ENCODE data around the gene SPRED2.

The SPRED2 gene

DNA sequence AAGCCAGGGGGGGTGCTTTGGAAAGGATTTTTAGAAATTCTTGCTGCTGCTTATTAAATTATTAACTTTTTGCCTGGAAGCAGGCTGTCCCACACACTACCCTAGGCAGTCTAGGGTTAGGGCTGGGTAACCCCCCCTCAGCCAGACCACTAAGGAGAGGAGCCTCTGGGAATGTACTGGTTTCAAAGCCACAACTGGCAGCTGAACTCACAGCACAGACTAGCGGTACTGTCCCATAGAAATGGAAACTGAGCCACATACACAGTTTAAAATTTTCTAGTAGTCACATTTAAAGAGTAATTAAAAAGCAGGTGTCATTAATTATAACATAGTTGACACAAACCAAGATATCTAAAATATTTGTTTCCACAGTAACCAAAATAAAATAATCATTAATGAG lies 50.1 kb downstream of the SPRED2 start:
- H3K4me2 ChIP-seq (ENCODE audit: insufficient read depth, low read length), result peak overlapping the region; percentile 60; the same call in 1 of the 2 replicates
- H3K4me1 ChIP-seq (ENCODE audit: insufficient read depth, low read length), result peaks cover 49% of the 10 kb centered on the region
- no peak overlapping the region for H3K9ac ChIP-seq (ENCODE audit: low read depth, low read length)

DNA sequence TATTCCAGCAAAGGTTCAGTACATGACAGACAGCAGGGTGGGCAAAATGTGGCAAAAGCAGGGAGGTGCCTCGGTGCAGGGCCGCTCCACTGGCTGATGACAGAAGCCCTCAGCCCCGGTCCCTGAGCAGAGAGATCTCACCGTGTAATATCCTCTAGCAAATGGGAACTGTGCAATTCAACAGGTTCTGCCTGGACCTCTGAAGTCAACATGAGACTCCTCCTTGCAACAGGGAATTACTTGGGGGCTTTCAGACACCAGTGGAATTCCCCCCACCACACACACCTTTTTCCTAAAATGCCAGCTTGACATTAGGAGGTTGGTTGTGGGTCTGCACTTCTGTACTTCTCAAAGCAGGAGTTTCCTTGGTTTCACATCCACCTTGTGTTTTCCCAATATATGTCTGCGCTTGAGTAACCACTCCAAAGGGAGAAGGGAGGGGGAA lies 50.8 kb downstream of the SPRED2 start:
- Histone ChIP-seq H3K4me2 (ENCODE audit: insufficient read depth, low read length) (no peak overlapping the region), H3K79me2 (ENCODE audit: insufficient read depth, low read length) (peaks cover 86% of the 10 kb centered on the region)
- ATAC-seq (ENCODE audit: insufficient read depth, low read depth), result no peak

More for the DNA sequence above, 50.1 kb downstream of the SPRED2 start:
- DNase-seq (peak; percentile 54), ATAC-seq (ENCODE audit: insufficient read depth, low read depth) (peak; percentile 59)
- H4K20me1 ChIP-seq (ENCODE audit: insufficient read depth, low read length), result peaks cover 86% of the 10 kb centered on the region
- no peaks in the 10 kb centered on the region for H3K27me3 ChIP-seq (ENCODE audit: insufficient read depth, low read length, poor library complexity)
- H3K27ac ChIP-seq (ENCODE audit: low read length), result peak overlapping the region; percentile 77
- H3K9me3 ChIP-seq (ENCODE audit: insufficient read depth, low read length, severe bottlenecking), result no peaks in the 10 kb centered on the region
- H2AFZ ChIP-seq (ENCODE audit: low read depth, low read length), result no peak overlapping the region
- no peak overlapping the region for H3K4me3 ChIP-seq (ENCODE audit: low read depth in 1 of 2, low read length in 2 of 2)
- peaks cover 20% of the 10 kb centered on the region for H3K36me3 ChIP-seq (ENCODE audit: insufficient read depth, low read length)
- TF ChIP-seq, protein P1, sequence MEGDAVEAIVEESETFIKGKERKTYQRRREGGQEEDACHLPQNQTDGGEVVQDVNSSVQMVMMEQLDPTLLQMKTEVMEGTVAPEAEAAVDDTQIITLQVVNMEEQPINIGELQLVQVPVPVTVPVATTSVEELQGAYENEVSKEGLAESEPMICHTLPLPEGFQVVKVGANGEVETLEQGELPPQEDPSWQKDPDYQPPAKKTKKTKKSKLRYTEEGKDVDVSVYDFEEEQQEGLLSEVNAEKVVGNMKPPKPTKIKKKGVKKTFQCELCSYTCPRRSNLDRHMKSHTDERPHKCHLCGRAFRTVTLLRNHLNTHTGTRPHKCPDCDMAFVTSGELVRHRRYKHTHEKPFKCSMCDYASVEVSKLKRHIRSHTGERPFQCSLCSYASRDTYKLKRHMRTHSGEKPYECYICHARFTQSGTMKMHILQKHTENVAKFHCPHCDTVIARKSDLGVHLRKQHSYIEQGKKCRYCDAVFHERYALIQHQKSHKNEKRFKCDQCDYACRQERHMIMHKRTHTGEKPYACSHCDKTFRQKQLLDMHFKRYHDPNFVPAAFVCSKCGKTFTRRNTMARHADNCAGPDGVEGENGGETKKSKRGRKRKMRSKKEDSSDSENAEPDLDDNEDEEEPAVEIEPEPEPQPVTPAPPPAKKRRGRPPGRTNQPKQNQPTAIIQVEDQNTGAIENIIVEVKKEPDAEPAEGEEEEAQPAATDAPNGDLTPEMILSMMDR (IDR thresholded peaks at IDR 0.05; ENCODE audit: borderline replicate concordance, extremely low read depth, low read length, poor library complexity, severe bottlenecking), result no peak
- no peak for TF ChIP-seq EZH2 (IDR thresholded peaks at IDR 0.05; ENCODE audit: borderline replicate concordance, low read depth, low read length, severe bottlenecking)
- H3K79me2 ChIP-seq (ENCODE audit: insufficient read depth, low read length), result peaks cover 87% of the 10 kb centered on the region

DNA sequence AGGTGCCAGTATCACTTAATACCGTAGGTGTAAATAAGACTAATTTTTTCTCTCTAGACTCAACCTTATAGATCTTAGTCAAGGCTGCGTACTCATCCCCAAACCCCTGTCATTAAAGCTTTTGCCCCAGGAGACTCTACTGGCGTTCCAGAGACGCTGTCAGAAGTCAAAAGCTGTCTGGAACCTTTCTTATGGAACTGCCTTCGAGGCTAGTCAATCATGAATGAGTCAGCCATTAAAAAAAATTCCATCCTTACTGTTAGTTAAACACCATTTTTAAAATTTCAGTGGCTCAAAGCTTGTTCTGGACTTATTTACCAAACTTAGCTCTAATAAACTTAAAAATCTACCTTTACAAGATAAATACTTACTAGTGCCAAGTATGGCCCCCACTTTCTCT lies 52.1 kb downstream of the SPRED2 start:
- DNase-seq, result no peak
- H4K20me1 ChIP-seq (ENCODE audit: insufficient read depth, low read length), result peaks cover 81% of the 10 kb centered on the region
- ATAC-seq (ENCODE audit: insufficient read depth, low read depth), result no peak
- H3K36me3 ChIP-seq (ENCODE audit: insufficient read depth, low read length), result peaks cover 24% of the 10 kb centered on the region
- TF ChIP-seq EZH2 (IDR thresholded peaks at IDR 0.05; ENCODE audit: borderline replicate concordance, low read depth, low read length, severe bottlenecking), result no peak
- TF ChIP-seq, protein P1 (IDR thresholded peaks at IDR 0.05; ENCODE audit: borderline replicate concordance, extremely low read depth, low read length, poor library complexity, severe bottlenecking), result no peak
- no peaks in the 10 kb centered on the region for H3K27me3 ChIP-seq (ENCODE audit: insufficient read depth, low read length, poor library complexity)
- no peak overlapping the region for H3K4me2 ChIP-seq (ENCODE audit: insufficient read depth, low read length)
- H3K27ac ChIP-seq (ENCODE audit: low read length), result no peak overlapping the region
- no peak overlapping the region for H3K4me3 ChIP-seq (ENCODE audit: low read depth in 1 of 2, low read length in 2 of 2)
- peaks cover 87% of the 10 kb centered on the region for H3K79me2 ChIP-seq (ENCODE audit: insufficient read depth, low read length)
- H3K9ac ChIP-seq (ENCODE audit: low read depth, low read length), result no peak overlapping the region
- no peak overlapping the region for H2AFZ ChIP-seq (ENCODE audit: low read depth, low read length)
- H3K4me1 ChIP-seq (ENCODE audit: insufficient read depth, low read length), result peaks cover 36% of the 10 kb centered on the region
- H3K9me3 ChIP-seq (ENCODE audit: insufficient read depth, low read length, severe bottlenecking), result no peaks in the 10 kb centered on the region

More for the DNA sequence above, 50.8 kb downstream of the SPRED2 start:
- TF ChIP-seq, protein P1 (IDR thresholded peaks at IDR 0.05; ENCODE audit: borderline replicate concordance, extremely low read depth, low read length, poor library complexity, severe bottlenecking), result no peak
- no peak for TF ChIP-seq EZH2 (IDR thresholded peaks at IDR 0.05; ENCODE audit: borderline replicate concordance, low read depth, low read length, severe bottlenecking)
- Histone ChIP-seq H3K36me3 (ENCODE audit: insufficient read depth, low read length) (peaks cover 20% of the 10 kb centered on the region), H2AFZ (ENCODE audit: low read depth, low read length) (no peak overlapping the region), H3K27me3 (ENCODE audit: insufficient read depth, low read length, poor library complexity) (no peaks in the 10 kb centered on the region), H3K9ac (ENCODE audit: low read depth, low read length) (no peak overlapping the region), H3K4me3 (ENCODE audit: low read depth in 1 of 2, low read length in 2 of 2) (no peak overlapping the region), H3K4me1 (ENCODE audit: insufficient read depth, low read length) (peaks cover 49% of the 10 kb centered on the region), H3K27ac (ENCODE audit: low read length) (peak overlapping the region; percentile 30; the same call in 1 of the 2 replicates), H4K20me1 (ENCODE audit: insufficient read depth, low read length) (peaks cover 85% of the 10 kb centered on the region), H3K9me3 (ENCODE audit: insufficient read depth, low read length, severe bottlenecking) (no peaks in the 10 kb centered on the region)
- DNase-seq, result no peak

Measured in DND-41 (cell line).